Forelimb muscle (tissue), 1 donor: ENCODE data around the gene NCOA5. TPM values are rescaled to one million over a fixed set of nuclear protein-coding genes. Genes with fewer than 3 reads are reported as not detected.

Experiments
- DNase-seq: peaks from one replicate; pipeline ENCODE4 v3.0.0-alpha.2; 2013; ENCODE audit warnings: low read depth
- polyA plus RNA-seq: library from polyadenylated mRNA; unstranded; fragments of 120-200 nt; gene quantifications from one replicate; pipeline ENCODE4 v1.2.1, GENCODE V29; 2013; ENCODE audit not compliant: insufficient read length

Gene NCOA5
- polyA plus RNA-seq, 1 donor = 29.0 TPM

GRCh38 chr20:46017272-46017671 is 72.5 kb downstream of the NCOA5 start:
- no peak for DNase-seq

- DNase-seq = no peak
These were observed 75.0 kb downstream of the NCOA5 start for GRCh38 chr20:46014517-46015396.

- no peak for DNase-seq
These were observed 75.8 kb downstream of the NCOA5 start for GRCh38 chr20:46013829-46014516.

- DNase-seq = no peak
These were observed 76.4 kb downstream of the NCOA5 start for GRCh38 chr20:46013322-46013828.

- DNase-seq = no peak
These were observed 76.8 kb downstream of the NCOA5 start for GRCh38 chr20:46012921-46013320.

GRCh38 chr20:46011631-46012482 is 77.9 kb downstream of the NCOA5 start:
- DNase-seq = no peak

Other genes with a start within 250 kb of the NCOA5 start
- gene ACOT8, start 232.6 kb downstream of the NCOA5 start, polyA plus RNA-seq = 23.4 TPM
- gene ZSWIM3, start 232.3 kb downstream of the NCOA5 start, polyA plus RNA-seq = 3.4 TPM
- gene ZSWIM1, start 208.7 kb downstream of the NCOA5 start, polyA plus RNA-seq = 11.5 TPM
- gene SPATA25, start 202.3 kb downstream of the NCOA5 start, polyA plus RNA-seq = 10.3 TPM
- 20.1 TPM for gene NEURL2, start 198.8 kb downstream of the NCOA5 start, polyA plus RNA-seq
- gene CTSA, start 198.6 kb downstream of the NCOA5 start, polyA plus RNA-seq = 63.9 TPM
- gene PLTP, start 177.8 kb downstream of the NCOA5 start, polyA plus RNA-seq = 15.3 TPM
- 22.3 TPM for gene PCIF1, start 155.3 kb downstream of the NCOA5 start, polyA plus RNA-seq
- 11.4 TPM for gene ZNF335, start 117.8 kb downstream of the NCOA5 start, polyA plus RNA-seq
- gene MMP9, start 81.1 kb downstream of the NCOA5 start, polyA plus RNA-seq = 0.44 TPM
- 0.52 TPM for gene SLC12A5, start 60.7 kb downstream of the NCOA5 start, polyA plus RNA-seq
- 7.4 TPM for gene CD40, start 28.4 kb upstream of the NCOA5 start, polyA plus RNA-seq
- gene CDH22, start 218.5 kb upstream of the NCOA5 start, polyA plus RNA-seq = 0.18 TPM